GM12865 (cell line): ENCODE data around the gene LRRC7.

Source experiments
- DNase-seq: peaks from one replicate; pipeline ENCODE4 v3.0.0; 2010; ENCODE audit warnings: low read depth
- H3K4me3 ChIP-seq: 2 replicates; pipeline ENCODE4 v1.5.1; 2011; ENCODE audit warnings: mild to moderate bottlenecking, low read depth, low read length, control low read depth
- CTCF ChIP-seq: IDR thresholded peaks from 2 replicates; pipeline ENCODE4 v1.5.1; 2011; ENCODE audit warnings: low read length, control low read depth, low read depth, inconsistent platforms; ENCODE audit not compliant: insufficient read depth; ENCODE audit errors: missing control alignments

The LRRC7 gene

GRCh38 chr1:69528376-69528775, 39.3 kb upstream of the LRRC7 start:
- no peak for DNase-seq
- H3K4me3 ChIP-seq: no peak overlapping the region
- no peak for TF ChIP-seq CTCF

- H3K4me3 ChIP-seq: no peak overlapping the region
- no peak for TF ChIP-seq CTCF
- no peak for DNase-seq
These were observed 34.4 kb upstream of the LRRC7 start for GRCh38 chr1:69533343-69533742.

GRCh38 chr1:69534829-69535228, 32.9 kb upstream of the LRRC7 start:
- no peak for DNase-seq
- no peak for TF ChIP-seq CTCF
- H3K4me3 ChIP-seq: no peak overlapping the region

- H3K4me3 ChIP-seq: no peak overlapping the region
- no peak for TF ChIP-seq CTCF
- no peak for DNase-seq
These were observed 32.2 kb upstream of the LRRC7 start for GRCh38 chr1:69535490-69535889.

- no peak overlapping the region for H3K4me3 ChIP-seq
- no peak for TF ChIP-seq CTCF
- no peak for DNase-seq
These were observed 27.7 kb upstream of the LRRC7 start for GRCh38 chr1:69540052-69540451.

GRCh38 chr1:69551476-69552324, 16.0 kb upstream of the LRRC7 start:
- no peak for DNase-seq
- H3K4me3 ChIP-seq: no peak overlapping the region
- no peak for TF ChIP-seq CTCF

- no peak for DNase-seq
- TF ChIP-seq CTCF: no peak
- no peak overlapping the region for H3K4me3 ChIP-seq
These were observed 14.0 kb upstream of the LRRC7 start for GRCh38 chr1:69553726-69554125.
